Smooth muscle cell of the pulmonary artery (primary cell): ENCODE data around the gene CXCL5. TPM values are rescaled to one million over a fixed set of nuclear protein-coding genes. Genes with fewer than 3 reads are reported as not detected.

ENCODE experiments used
- total RNA-seq: library from RNA; depleted of rRNA; stranded (reverse); fragments of >200 nt; gene quantifications from 2 replicates; pipeline ENCODE4 v1.2.3, GENCODE V29; 2014

Gene CXCL5
- total RNA-seq = 0.59 and 1.7 TPM in 2 replicates

DNA sequence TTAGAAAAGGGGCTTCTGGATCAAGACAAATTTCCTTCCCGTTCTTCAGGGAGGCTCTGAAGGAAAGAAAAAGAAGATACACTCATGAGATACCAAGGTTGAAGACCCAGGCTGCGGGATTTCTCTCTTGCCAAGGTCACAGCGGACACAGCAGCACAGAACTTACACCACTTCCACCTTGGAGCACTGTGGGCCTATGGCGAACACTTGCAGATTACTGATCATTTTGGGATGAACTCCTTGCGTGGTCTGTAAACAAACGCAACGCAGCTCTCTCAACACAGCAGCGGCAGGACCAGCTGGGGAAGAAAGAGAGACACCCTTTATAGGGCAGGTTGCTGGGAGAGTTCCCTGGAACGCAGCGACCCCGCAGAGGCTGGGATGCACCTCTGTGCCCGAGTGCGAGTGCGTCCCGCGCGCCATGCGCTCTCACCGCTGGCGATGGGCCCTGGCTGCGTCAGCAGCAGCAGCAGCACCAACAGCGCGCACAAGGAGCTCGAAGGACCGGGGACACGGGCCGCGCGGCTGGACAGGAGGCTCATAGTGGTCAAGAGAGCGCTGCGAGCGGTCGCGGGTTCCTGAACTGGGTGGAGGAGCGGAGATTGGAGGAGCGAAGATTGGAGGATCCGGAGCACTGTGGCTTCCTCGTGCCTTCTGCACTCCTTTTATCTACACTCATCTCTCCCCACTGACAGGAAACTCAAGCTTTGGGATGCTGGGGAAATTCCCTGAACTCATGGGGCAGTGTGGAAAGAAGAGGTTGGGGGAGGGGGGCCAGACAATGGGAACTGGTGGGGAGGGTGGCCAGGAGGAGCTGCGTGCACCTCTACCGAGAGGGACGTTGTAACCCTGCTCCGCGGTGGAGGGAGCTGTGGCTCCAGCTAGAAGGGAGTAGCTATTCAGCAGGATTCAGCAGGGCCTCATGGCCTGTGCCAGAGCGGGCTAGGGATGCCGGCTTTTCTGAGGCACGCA is at the start of gene CXCL5:
Gene CXCL5, minus strand, starts transcription at position 638 of the 972 bp plus-strand sequence. Its CDS starts 96 bp downstream, at position 542.

DNA sequence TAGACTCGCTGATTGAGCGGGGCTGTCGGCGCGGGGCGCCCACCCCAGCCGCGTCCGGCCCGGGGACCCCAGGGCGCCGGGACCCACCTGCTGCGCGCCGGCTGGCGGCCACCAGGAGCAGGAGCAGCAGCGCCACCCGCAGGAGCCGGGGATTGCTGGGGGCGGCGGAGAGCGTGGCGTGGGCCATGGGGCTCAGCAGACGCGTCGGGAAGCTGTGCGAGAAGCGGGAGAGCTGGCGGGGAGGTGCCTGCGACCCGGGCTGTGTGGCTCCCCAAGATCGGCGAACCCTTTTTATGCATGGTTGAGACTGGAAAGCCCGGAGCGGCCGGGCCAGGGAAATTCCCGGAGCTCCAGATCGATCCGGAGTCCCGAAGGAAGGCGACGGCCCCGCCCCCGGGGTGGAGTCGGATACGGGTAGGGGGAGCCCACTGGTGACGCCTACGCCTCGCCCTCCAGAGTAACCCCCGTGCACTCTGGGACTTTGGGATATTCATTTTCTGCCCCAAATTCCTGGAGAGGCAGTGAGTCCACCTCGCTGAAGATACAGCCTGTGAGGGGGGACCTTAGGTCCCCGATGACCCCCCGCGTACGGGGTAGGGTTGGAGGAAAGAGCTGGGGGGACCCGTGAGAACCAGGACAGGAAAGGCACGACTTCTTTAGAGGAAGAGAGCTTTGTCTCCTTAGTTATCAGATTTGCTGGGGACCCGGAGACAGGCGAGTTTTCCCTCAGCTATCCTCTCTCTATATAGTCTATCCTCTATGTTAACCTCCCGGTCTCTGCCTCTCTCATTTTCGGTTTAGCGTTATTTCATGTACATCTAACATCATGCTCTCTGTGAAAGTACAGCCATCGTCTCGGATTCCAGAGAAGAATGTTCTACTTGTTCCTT is 40.2 kb upstream of the CXCL5 start, which contains the start of gene CXCL3:
Gene CXCL3, minus strand, starts transcription at position 265 of the 890 bp plus-strand sequence. Its CDS starts 78 bp downstream, at position 187.

DNA sequence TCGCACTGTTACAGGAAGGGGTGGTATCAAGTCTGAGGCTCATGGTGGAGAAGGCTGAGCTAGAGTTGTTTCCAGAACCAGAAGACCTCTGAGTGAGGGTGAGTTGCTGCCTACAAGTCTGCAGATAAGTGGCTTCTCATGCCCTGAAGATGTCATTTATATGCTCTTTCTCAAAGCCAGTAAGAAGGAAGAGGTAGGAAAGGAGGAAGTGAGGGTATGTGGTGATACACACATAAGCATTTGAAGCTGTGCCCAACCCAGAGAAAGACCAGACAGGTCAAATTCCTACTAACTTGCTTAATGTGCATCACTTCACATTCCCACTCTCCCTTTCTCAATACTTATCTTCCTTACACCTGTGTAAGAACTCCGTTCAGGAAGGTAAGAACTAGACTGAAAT is 10.4 kb downstream of the CXCL5 start, which contains the start of gene PPBP:
Gene PPBP, minus strand, starts transcription at position 130 of the 400 bp plus-strand sequence. Its CDS starts 87 bp downstream, at position 43.

Other genes starting within 250 kb of the CXCL5 start
- gene CXCL6, start 162.0 kb downstream of the CXCL5 start, total RNA-seq = 19.6 and 184 TPM in 2 replicates
- gene PF4V1, start 145.4 kb downstream of the CXCL5 start, total RNA-seq = 2.1 and 4.2 TPM in 2 replicates
- 21.6 and 120 TPM in 2 replicates for gene CXCL1, start 129.3 kb downstream of the CXCL5 start, total RNA-seq
- not detected in 2 replicates for gene PF4, start 16.6 kb downstream of the CXCL5 start, total RNA-seq
- not detected in 2 replicates for gene PPBP, start 10.5 kb downstream of the CXCL5 start, total RNA-seq
- gene CXCL3, start 40.0 kb upstream of the CXCL5 start, total RNA-seq = 1.5 and 9.0 TPM in 2 replicates
- gene CXCL2, start 100.5 kb upstream of the CXCL5 start, total RNA-seq = 1.6 and 14.1 TPM in 2 replicates
- 12.7 and 21.2 TPM in 2 replicates for gene MTHFD2L, start 159.4 kb upstream of the CXCL5 start, total RNA-seq